Ectodermal cell (in vitro differentiated cells): ENCODE data around the gene ISLR.
"Not testable (repeated sequence)": the region's sequence is repeated elsewhere in the genome, so short reads cannot be mapped to it uniquely, and the experiment has no call there.

Source experiments
- H3K27ac ChIP-seq: 2 replicates; pipeline ENCODE4 v1.7.0; 2013; ENCODE audit warnings: mild to moderate bottlenecking, low read depth, low read length; ENCODE audit not compliant: insufficient read depth, poor library complexity, severe bottlenecking
- H3K27me3 ChIP-seq: 2 replicates; pipeline ENCODE4 v1.7.0; 2013; ENCODE audit warnings: mild to moderate bottlenecking, low read length; ENCODE audit not compliant: insufficient read depth, control insufficient read depth, poor library complexity, severe bottlenecking
- H3K36me3 ChIP-seq: one replicate; pipeline ENCODE4 v1.7.0; 2013; ENCODE audit warnings: low read length; ENCODE audit not compliant: control insufficient read depth, insufficient read depth
- H3K4me1 ChIP-seq: one replicate; pipeline ENCODE4 v1.7.0; 2013; ENCODE audit warnings: low read length; ENCODE audit not compliant: control insufficient read depth, insufficient read depth
- H3K4me3 ChIP-seq: 2 replicates; pipeline ENCODE4 v1.7.0; 2013; ENCODE audit warnings: low read depth, low read length, control low read depth; ENCODE audit not compliant: insufficient read depth
- H3K9me3 ChIP-seq: 2 replicates; pipeline ENCODE4 v1.7.0; 2013; ENCODE audit warnings: mild to moderate bottlenecking, low read length, moderate library complexity; ENCODE audit not compliant: control insufficient read depth
- WGBS, 2 experiments: methylation state at CpG; one replicate each; pipeline ENCODE4 v1.1.7; 2013; ENCODE audit warnings: missing lambda C conversion rate in 2 of 2; 5-methylcytosine and 5-hydroxymethylcytosine counted together

Gene ISLR

DNA sequence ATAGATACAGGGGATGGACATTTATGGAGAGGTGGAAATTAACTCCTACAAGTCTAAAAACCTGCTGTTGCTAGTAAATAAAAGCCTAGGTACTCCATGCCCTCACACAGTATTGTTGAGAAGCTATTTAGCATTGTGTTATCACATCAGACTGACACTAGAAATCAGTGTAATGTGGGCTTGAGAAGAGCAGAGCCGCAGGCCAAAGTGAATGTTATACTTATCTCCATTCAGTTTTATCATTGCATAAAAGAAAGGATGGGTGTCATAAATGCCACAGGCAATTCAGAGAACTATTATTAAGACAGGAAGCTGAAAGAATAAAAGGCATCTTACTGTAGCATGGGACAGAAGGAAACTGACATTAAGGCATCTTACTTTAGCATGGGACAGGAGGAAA lies 13.7 kb upstream of the ISLR start:
- Histone ChIP-seq H3K9me3 (no peaks in the 10 kb centered on the region), H3K27ac (no peak overlapping the region), H3K36me3 (no peaks in the 10 kb centered on the region), H3K4me3 (no peak overlapping the region), H3K27me3 (no peaks in the 10 kb centered on the region), H3K4me1 (no peaks in the 10 kb centered on the region)
- 92% methylated on average over 1 of the region's 1 CpG; no CpG with 5 or more reads in 1 of the 2 experiments for WGBS, 2 experiments

DNA sequence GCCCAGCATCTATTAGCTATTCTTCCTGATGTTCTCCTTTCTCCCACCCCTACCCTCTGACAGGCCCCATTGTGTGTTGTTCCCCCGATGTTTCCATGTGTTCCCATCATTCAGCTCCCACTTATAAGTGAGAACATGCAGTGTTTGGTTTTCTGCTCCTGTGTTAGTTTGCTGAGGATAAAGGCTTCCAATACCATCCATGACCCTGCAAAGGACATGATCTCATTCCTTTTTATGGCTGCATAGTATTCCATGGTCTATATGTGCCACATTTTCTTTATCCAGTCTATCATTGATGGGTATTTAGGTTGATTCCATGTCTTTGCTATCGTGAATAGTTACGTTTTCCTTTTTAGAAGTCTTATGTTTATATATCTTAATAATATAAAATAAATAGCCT lies 13.1 kb upstream of the ISLR start:
- 88 to 90% methylated on average over 1 of the region's 3 CpGs for WGBS, 2 experiments
- not testable (repeated sequence) for H3K27ac ChIP-seq, H3K27me3 ChIP-seq, H3K4me3 ChIP-seq, H3K36me3 ChIP-seq, H3K4me1 ChIP-seq, H3K9me3 ChIP-seq

DNA sequence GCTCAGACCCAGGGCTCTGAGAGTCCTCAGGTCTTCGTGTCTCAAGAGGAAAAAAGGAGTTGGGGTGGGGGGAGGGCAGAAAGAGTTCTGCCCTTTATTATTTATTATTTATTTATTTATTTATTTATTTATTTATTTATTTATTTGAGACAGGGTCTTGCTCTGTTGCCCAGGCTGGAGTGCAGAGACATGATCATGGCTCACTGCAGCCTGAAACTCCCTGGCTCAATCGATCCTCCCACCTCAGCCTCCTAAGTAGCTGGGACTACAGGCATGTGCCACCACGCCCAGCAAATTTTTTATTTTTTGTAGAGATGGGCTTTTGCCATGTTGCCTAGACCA lies 11.3 kb upstream of the ISLR start:
- H3K36me3 ChIP-seq, H3K27me3 ChIP-seq, H3K9me3 ChIP-seq, H3K27ac ChIP-seq, H3K4me3 ChIP-seq, H3K4me1 ChIP-seq: not testable (repeated sequence)
- WGBS, 2 experiments = 89 to 94% methylated on average over 2 of the region's 3 CpGs

DNA sequence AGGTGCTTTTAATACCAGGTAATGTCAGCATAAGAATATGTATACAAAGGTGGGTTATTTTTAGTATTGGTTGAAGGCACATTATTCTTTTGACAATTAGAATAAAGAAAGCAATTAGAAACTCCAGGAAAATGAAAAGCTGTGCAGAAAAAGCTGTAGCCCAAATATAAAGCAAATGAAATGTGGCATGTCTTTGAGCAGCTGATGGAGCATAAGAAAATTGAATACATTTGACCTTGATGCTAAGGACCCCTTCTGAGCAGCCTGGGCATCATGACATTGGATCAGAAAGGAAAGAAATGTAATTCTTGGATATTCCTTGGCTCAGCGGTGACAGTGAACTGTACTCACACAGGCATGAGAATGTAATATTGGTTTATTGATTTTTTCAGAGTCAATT lies 8.0 kb upstream of the ISLR start:
- H3K4me3 ChIP-seq = no peak overlapping the region
- H3K9me3 ChIP-seq = no peaks in the 10 kb centered on the region
- H3K36me3 ChIP-seq = no peaks in the 10 kb centered on the region
- H3K27me3 ChIP-seq = no peaks in the 10 kb centered on the region
- no peak overlapping the region for H3K27ac ChIP-seq
- peaks cover 2% of the 10 kb centered on the region for H3K4me1 ChIP-seq
- WGBS, 2 experiments = 96 to 100% methylated on average over 1 of the region's 1 CpG

DNA sequence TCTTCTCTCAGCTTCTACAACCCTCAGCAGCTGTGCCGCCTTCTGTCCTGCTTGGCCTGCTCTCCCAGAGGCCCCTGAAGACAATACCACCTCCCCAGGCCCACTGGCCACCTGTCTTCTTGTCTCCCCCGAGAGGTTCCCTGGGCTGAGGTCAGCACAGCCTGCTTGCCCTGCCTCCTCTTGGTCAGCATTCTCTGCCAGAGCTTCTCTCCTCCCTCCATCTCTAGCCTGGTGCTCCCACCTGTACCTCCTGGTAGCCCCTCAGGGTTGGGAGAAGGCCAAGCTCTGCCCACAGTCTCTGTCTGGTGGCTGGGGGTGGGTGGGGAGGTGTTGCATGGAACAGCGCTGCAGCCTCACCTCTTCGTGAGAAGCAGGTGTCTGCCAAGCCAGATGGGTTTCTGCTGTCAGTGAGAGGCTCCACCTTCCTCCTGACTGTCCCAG lies 5.6 kb upstream of the ISLR start:
- Histone ChIP-seq H3K27ac (no peak overlapping the region), H3K9me3 (no peaks in the 10 kb centered on the region), H3K36me3 (no peaks in the 10 kb centered on the region), H3K27me3 (no peaks in the 10 kb centered on the region), H3K4me3 (no peak overlapping the region), H3K4me1 (peaks cover 10% of the 10 kb centered on the region)
- WGBS, 2 experiments = 80 to 88% methylated on average over 4 of the region's 4 CpGs

DNA sequence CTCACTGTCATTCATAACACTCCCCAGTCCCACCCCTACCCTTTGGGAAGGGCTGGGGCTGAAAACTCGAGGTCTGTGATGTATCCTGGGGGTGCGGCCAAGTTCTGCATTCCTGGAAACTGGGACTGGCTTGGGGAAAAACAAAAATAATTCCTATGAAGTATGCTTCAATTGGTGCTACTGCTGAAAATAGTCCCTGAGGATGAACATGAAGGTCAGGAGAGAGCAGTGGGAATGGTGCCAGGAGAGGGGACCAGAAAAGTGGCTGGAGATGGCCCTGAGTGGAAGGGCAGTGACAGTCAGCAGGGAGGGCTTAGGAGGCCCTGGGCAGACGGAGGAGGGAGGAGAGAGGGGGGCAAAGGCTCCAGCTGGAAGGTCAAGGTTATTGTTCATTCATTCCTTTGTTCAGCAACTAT lies 4.8 kb upstream of the ISLR start:
- H3K4me1 ChIP-seq = peaks cover 18% of the 10 kb centered on the region
- no peaks in the 10 kb centered on the region for H3K27me3 ChIP-seq
- H3K27ac ChIP-seq = no peak overlapping the region

DNA sequence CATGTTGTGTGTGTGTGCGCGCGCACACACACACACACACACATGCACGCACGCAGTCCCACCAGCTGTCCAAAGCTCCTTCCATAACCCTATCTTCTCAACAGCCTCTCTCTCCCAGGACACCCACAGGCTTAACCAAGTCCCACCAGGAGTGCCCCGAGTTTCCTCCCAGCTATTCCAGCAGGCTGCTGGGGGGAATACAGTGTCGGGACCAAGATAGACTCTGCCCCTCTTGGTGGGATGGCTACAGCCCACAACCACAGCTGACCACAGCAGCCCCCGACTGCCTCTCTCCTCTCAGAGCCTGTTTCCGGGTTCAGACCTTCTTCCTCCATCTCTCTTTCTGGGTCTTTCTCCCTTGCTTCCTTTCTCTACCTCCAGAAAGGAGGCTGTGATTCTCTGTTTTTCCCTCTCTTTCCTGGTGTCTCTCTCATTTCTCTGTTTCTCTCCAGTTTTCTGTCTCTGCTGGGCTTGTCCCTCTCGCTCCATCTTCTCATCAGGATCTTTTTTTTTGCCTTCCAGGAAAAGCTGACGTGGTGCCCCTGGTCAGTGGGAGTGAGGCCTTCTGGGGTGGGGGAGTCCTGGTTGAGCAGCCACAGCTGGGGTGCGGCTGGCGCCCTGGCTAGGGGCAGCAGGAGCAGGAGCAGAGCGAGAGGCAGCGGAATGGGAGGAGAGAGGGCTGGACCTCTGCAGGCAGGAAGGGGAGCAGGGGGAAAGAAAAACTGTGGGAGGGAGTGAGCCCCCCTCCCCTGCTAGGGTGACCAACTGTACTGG lies 3.3 kb upstream of the ISLR start:
- Histone ChIP-seq H3K36me3 (no peaks in the 10 kb centered on the region), H3K27me3 (no peaks in the 10 kb centered on the region), H3K27ac (no peak overlapping the region), H3K4me1 (peaks cover 27% of the 10 kb centered on the region), H3K4me3 (no peak overlapping the region), H3K9me3 (no peaks in the 10 kb centered on the region)
- WGBS, 2 experiments = 83 to 84% methylated on average over 15 of the region's 15 CpGs

More for the DNA sequence above, 4.8 kb upstream of the ISLR start:
- no peaks in the 10 kb centered on the region for H3K9me3 ChIP-seq
- H3K36me3 ChIP-seq = no peaks in the 10 kb centered on the region
- 73 to 76% methylated on average over 3 of the region's 3 CpGs for WGBS, 2 experiments
- no peak overlapping the region for H3K4me3 ChIP-seq

DNA sequence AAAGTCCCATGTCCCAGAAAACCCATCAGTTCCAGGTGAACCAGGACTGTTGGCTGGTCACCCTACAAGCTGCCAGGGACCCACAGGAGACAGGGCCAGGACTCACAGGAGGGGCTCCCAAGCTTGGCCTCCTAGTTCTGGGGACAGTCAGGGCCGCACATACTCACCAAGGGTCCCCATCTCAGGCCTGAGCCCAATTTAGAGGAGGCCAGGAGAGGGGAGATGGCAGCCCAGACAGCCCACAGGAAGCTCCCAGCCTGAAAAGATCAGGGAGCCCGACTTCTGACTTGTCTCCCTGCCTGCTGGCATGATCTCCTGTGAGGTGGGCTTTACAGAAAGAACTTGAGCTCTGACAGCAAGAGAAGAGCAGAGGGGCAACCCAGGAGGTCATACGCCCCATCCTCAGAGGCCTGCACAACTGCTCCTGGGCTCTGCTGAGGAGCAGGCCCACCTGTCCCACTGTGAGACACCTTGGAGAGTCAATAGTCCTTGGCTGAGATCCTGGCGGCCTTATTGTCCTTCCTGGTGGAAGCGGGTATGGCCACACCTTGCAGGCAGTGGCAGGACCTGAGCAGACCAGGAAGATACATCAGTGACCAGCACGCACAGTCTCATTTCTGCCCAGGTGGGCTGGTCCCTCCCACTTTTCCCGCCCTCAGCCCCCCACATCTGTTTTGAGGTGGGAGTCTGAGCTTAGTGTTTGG lies 2.5 kb upstream of the ISLR start:
- H3K27ac ChIP-seq = no peak overlapping the region

DNA sequence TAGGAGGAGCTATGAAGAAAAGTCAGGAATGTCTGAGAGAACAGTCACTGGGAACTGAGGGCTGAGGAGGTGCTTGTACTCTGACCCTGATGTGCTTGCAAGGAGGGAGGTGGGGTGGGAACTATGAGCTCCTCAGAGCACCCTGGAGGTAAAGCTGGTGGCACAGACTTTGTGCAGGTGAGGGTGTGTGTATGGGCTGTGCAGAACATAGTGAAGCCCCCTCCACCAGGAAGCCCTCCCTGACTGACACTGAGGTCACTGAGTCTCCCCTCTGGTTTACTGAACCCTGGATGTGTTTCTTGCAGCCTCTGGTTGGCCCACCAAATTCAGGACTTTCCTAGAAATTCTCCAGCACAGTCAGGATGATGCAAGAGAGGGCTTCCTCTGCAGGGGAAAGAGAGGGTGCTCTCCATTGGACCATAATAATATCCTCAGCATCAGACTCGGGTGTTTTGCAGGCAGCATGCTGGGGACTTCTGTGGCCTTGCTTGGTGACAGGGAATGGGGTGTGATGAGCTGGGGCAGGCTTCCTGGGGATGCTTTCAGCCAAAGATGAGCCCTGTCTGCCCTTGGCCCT lies 1.5 kb upstream of the ISLR start:
- no peaks in the 10 kb centered on the region for H3K27me3 ChIP-seq
- no peaks in the 10 kb centered on the region for H3K36me3 ChIP-seq
- H3K9me3 ChIP-seq = no peaks in the 10 kb centered on the region
- peaks cover 42% of the 10 kb centered on the region for H3K4me1 ChIP-seq
- no peak overlapping the region for H3K27ac ChIP-seq
- no peak overlapping the region for H3K4me3 ChIP-seq
- 94% methylated on average over 1 of the region's 1 CpG for WGBS, 2 experiments

More for the DNA sequence above, 2.5 kb upstream of the ISLR start:
- 96% methylated on average over 7 of the region's 7 CpGs for WGBS, 2 experiments
- Histone ChIP-seq H3K36me3 (no peaks in the 10 kb centered on the region), H3K27me3 (no peaks in the 10 kb centered on the region), H3K4me3 (no peak overlapping the region), H3K4me1 (peaks cover 33% of the 10 kb centered on the region), H3K9me3 (no peaks in the 10 kb centered on the region)

DNA sequence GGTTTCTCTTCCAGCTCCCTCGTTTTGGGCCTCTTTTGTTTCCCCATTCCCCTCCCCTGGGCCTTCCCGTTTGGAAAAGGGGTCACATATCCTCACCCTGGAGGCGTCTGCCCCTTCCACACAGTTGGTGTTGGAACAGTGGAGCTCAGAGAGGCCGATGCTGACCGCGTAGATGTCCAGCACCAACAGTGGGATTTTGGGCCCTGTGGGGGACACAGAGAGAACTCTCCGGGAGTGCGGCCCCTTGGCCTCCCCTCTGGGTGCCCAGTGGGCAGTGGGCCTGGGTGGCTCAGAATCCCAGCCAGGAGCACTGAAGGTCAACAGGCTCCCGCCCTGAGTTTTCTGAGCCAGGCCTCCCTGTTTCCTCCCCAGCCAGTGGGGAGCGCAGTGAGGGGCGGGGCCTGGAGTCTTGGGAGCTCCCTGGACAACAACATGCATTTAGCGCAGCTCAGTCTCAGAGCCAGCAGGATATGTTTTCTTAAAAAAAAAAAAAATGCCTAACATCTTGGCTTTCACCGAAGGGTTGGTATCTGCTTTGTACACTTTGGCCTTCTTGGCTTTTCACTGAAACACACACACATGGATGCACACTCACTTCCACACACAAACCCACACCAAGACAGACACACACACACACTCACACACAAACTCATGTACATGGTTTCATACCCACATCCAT lies 670 bp upstream of the ISLR start:
- H3K27ac ChIP-seq = no peak overlapping the region
- H3K4me1 ChIP-seq = peaks cover 43% of the 10 kb centered on the region
- H3K9me3 ChIP-seq = no peaks in the 10 kb centered on the region
- no peaks in the 10 kb centered on the region for H3K27me3 ChIP-seq
- 80 to 83% methylated on average over 13 of the region's 13 CpGs for WGBS, 2 experiments
- no peak overlapping the region for H3K4me3 ChIP-seq
- no peaks in the 10 kb centered on the region for H3K36me3 ChIP-seq
